Measurements from ENCODE around the gene MICAL2.

MICAL2 gene

DNA sequence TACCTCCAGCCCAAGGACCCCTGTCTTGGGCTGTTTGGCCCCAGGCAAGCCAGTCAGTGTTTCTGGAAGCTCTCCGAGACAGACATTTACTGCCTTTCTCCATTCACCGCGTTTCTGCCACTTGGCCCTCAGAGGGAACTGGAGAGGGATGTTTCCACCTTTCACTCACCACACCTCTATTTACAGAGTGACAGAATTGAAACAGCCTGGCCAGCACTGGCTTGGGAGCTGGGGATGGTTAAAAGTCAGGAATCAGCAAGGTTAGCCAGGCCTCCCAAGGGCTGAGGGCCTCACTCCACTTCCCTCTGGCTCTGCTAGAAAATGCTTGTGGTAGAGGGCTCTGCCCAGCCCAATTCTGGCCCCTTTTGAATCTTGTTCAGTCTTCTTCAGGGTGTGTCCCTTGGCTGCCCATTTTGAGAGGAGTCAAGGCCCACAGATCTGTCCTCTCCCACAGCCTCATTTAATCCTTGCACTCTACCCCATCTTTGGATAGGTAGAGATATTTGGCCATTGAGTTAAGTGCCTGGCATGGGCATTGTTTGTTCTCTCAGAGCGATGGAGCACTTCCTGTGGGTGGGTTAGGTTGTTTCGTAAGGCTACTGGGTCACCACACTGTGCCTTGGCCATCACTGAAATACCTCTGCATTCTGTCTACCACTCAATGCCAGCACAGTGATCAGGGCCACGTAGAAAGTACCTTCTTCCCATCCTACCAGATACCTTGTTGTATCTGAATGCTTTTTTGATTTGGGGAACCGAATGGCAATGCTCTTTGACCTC is 119.2 kb downstream of the MICAL2 start:
- ChIA-PET CTCF (interaction anchor here (0.6 kb wide), 1 partner anchor 183 kb away, joined by 3 read pairs; no protein-coding TSS in a partner anchor), POLR2A (ENCODE audit: low non-redundant PET) (no interaction called here)
- peak overlapping the region; percentile 34 for H3K27ac ChIP-seq

GRCh38 chr11:12232160-12232559 is 121.8 kb downstream of the MICAL2 start:
- ChIA-PET POLR2A (ENCODE audit: low non-redundant PET) (no interaction called here), CTCF (no interaction called here)
- no peak for TF ChIP-seq CTCF (conservative IDR thresholded peaks at IDR 0.05; ENCODE audit: low read depth)
- DNase-seq (ENCODE audit: low spot score): no peak
- H3K27ac ChIP-seq: peak overlapping the region; percentile 44; the same call in 1 of the 2 replicates

More for the DNA sequence above, 119.2 kb downstream of the MICAL2 start:
- no peak for DNase-seq (ENCODE audit: low spot score)
- TF ChIP-seq CTCF (conservative IDR thresholded peaks at IDR 0.05; ENCODE audit: low read depth): no peak

- DNase-seq (ENCODE audit: low spot score): peak; percentile 41
- H3K27ac ChIP-seq: no peak overlapping the region
- TF ChIP-seq CTCF (conservative IDR thresholded peaks at IDR 0.05; ENCODE audit: low read depth): no peak
- ChIA-PET POLR2A (ENCODE audit: low non-redundant PET) (no interaction called here), CTCF (interaction anchor here (0.9 to 1.0 kb wide), 2 partner anchors 70 to 189 kb away, joined by 3 to 4 read pairs; no protein-coding TSS in a partner anchor)
These were observed 122.6 kb downstream of the MICAL2 start for GRCh38 chr11:12232817-12233601.

- DNase-seq (ENCODE audit: low spot score): no peak
- TF ChIP-seq CTCF (conservative IDR thresholded peaks at IDR 0.05; ENCODE audit: low read depth): no peak
- ChIA-PET CTCF (interaction anchor here (0.9 to 1.0 kb wide), 2 partner anchors 70 to 189 kb away, joined by 3 to 4 read pairs; no protein-coding TSS in a partner anchor), POLR2A (ENCODE audit: low non-redundant PET) (no interaction called here)
- H3K27ac ChIP-seq: no peak overlapping the region
These were observed 123.2 kb downstream of the MICAL2 start for GRCh38 chr11:12233602-12233925.

GRCh38 chr11:12234221-12234620 is 123.8 kb downstream of the MICAL2 start:
- TF ChIP-seq CTCF (conservative IDR thresholded peaks at IDR 0.05; ENCODE audit: low read depth): no peak
- no peak for DNase-seq (ENCODE audit: low spot score)
- no peak overlapping the region for H3K27ac ChIP-seq
- ChIA-PET CTCF (interaction anchor here (0.5 to 0.6 kb wide), 2 partner anchors 25 to 525 kb away, joined by 3 to 4 read pairs; no protein-coding TSS in a partner anchor), POLR2A (ENCODE audit: low non-redundant PET) (no interaction called here)

- DNase-seq (ENCODE audit: low spot score): no peak
- POLR2A ChIA-PET (ENCODE audit: low non-redundant PET): no interaction called here
- TF ChIP-seq CTCF (conservative IDR thresholded peaks at IDR 0.05; ENCODE audit: low read depth): no peak
- H3K27ac ChIP-seq: peak overlapping the region; percentile 45
- CTCF ChIA-PET: interaction anchor here (0.6 to 1.3 kb wide), 2 partner anchors 187 to 191 kb away, joined by 4 read pairs; no protein-coding TSS in a partner anchor
These were observed 124.7 kb downstream of the MICAL2 start for GRCh38 chr11:12235080-12235479.
